AG04450 (cell line): Measurements from ENCODE around the gene ADGRA1. TPM values are rescaled to one million over a fixed set of nuclear protein-coding genes. Genes with fewer than 3 reads are reported as not detected.

Experiments
- CTCF ChIA-PET: fragments of 300-600, 350-600 bp; formaldehyde crosslinking; extraction: SDS; loops from one replicate; lab custom pipeline; 2022; ENCODE audit warnings: antibody characterized with exemption, inconsistent platforms; lab: Charles Lee
- POLR2A ChIA-PET: fragments of 350-600 bp; formaldehyde crosslinking; extraction: SDS; loops from one replicate; lab custom pipeline; 2021; ENCODE audit warnings: antibody characterized with exemption, inconsistent platforms; lab: Yijun Ruan, JAX
- DNase-seq: peaks from one replicate; pipeline ENCODE4 v3.0.0-alpha.2; 2011; ENCODE audit warnings: low read depth, low spot score
- H3K27ac ChIP-seq: one replicate; pipeline ENCODE4 v1.5.1; 2012; ENCODE audit warnings: low read depth, low read length, control low read depth
- H3K27me3 ChIP-seq: one replicate; pipeline ENCODE4 v1.6.0; 2012; ENCODE audit warnings: low read length; ENCODE audit not compliant: control insufficient read depth, insufficient read depth
- H3K4me3 ChIP-seq: 2 replicates; pipeline ENCODE4 v1.5.1; 2011; ENCODE audit warnings: mild to moderate bottlenecking, low read depth, low read length, control low read depth
- H3K9me3 ChIP-seq: 2 replicates; pipeline ENCODE4 v1.5.1; 2012; ENCODE audit warnings: low read length; ENCODE audit not compliant: control insufficient read depth, insufficient read depth
- polyA plus RNA-seq: library from polyadenylated mRNA; depleted of rRNA; stranded (reverse); fragments of >200 nt; gene quantifications from 2 replicates; pipeline ENCODE4 v1.2.3, GENCODE V29; 2011
- TF ChIP-seq, protein P1 (sequence below): IDR thresholded peaks from 2 replicates; pipeline ENCODE4 v1.5.1; 2011; ENCODE audit warnings: low read depth, low read length, control low read depth, inconsistent platforms

Gene ADGRA1
- polyA plus RNA-seq, 1 experiment: not detected

DNA sequence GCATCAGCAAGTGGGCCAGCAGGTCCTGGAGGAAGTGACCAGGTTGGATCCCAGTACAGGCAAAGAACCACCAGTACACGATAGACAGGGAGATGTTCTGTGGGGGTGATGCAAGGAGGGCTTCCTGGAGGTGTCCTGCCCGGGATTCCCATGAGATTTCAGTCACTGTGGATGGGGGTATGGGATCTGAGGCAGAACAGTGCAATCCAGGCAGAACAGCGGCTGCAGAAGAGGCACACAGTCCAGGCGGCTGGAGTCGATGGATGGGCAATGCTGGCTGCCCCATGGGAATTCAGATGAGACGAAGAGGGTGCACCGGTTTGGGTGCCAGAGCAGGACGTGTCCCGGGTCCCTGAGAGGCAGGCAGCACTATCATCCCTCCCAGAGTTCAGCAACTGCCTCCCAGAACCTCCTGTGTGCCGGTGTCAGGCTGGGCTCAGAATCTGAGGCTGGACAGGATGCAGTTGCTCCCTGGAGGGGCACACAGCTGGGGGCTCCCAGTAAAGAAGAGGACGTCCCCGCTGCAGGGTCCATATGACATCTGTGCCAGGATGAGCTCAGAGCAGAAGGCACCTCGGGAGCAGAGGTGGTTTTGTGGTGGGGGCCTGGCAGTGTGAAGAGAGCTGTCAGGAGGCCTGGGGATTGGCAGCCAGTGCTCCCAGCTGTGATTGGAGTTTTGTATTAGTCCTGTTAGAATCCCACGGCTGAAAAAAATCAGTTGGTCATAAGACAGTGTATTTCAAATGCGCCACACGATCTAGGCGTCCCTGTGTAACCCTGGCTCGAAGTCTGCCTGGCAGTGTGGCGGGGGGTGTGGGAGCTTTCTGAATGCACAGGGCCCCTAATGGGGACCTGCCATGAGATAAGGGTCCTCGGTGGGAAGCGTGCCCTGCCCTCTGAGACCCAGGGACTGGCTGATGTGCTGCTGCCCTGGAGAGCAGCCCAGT lies 75.5 kb downstream of the ADGRA1 start:
- peaks cover 21% of the 10 kb centered on the region for H3K27me3 ChIP-seq
- POLR2A ChIA-PET: no interaction called here
- H3K27ac ChIP-seq: no peak overlapping the region
- CTCF ChIA-PET: no interaction called here
- peaks cover 33% of the 10 kb centered on the region for H3K9me3 ChIP-seq
- no peak for DNase-seq
- H3K4me3 ChIP-seq: no peak overlapping the region
- TF ChIP-seq, protein P1, sequence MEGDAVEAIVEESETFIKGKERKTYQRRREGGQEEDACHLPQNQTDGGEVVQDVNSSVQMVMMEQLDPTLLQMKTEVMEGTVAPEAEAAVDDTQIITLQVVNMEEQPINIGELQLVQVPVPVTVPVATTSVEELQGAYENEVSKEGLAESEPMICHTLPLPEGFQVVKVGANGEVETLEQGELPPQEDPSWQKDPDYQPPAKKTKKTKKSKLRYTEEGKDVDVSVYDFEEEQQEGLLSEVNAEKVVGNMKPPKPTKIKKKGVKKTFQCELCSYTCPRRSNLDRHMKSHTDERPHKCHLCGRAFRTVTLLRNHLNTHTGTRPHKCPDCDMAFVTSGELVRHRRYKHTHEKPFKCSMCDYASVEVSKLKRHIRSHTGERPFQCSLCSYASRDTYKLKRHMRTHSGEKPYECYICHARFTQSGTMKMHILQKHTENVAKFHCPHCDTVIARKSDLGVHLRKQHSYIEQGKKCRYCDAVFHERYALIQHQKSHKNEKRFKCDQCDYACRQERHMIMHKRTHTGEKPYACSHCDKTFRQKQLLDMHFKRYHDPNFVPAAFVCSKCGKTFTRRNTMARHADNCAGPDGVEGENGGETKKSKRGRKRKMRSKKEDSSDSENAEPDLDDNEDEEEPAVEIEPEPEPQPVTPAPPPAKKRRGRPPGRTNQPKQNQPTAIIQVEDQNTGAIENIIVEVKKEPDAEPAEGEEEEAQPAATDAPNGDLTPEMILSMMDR: no peak

DNA sequence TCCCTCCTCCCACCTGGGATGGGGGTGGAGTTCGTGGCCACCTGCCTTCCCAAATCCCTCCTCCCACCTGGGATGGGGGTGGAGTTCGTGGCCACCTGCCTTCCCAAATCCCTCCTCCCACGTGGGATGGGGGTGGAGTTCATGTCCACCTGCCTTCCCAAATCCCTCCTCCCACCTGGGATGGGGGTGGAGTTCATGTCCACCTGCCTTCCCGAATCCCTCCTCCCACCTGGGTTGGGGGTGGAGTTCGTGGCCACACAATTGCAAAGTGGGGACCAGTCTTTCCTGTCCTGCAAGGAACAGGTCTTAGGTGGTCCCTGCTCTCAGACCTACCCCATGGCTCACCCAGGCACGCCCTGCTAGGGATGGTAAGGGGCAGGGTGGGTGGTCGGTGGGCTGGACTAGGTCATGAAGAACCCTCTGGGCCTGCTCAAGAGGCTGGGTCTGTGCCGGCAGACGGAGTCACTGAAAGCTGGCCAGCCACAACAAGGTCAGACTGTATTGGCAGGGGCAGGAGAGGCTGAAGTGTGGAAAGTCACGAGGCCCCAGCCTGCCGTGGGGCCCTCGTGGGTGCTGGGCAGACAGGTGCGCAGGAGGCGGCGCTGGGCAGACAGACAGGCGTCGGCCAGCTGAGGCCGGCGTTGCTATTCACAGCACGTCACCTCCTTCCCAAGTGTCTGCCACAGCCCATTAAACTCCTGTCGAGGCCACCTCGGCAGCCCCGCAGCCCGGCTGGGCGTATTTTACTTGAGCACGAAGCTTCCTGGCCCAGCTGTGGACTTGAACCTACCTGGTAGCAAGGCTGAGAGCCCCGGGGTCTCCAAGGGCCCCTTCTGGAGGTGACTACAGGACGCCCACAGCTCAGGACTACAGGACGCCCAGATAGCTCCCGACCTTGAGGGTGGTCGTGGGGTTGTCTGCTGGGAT lies 76.4 kb downstream of the ADGRA1 start:
- Histone ChIP-seq H3K4me3 (no peak overlapping the region), H3K27ac (no peak overlapping the region), H3K9me3 (peaks cover 43% of the 10 kb centered on the region), H3K27me3 (peaks cover 18% of the 10 kb centered on the region)
- TF ChIP-seq, protein P1: no peak
- ChIA-PET POLR2A (no interaction called here), CTCF (no interaction called here)
- no peak for DNase-seq

DNA sequence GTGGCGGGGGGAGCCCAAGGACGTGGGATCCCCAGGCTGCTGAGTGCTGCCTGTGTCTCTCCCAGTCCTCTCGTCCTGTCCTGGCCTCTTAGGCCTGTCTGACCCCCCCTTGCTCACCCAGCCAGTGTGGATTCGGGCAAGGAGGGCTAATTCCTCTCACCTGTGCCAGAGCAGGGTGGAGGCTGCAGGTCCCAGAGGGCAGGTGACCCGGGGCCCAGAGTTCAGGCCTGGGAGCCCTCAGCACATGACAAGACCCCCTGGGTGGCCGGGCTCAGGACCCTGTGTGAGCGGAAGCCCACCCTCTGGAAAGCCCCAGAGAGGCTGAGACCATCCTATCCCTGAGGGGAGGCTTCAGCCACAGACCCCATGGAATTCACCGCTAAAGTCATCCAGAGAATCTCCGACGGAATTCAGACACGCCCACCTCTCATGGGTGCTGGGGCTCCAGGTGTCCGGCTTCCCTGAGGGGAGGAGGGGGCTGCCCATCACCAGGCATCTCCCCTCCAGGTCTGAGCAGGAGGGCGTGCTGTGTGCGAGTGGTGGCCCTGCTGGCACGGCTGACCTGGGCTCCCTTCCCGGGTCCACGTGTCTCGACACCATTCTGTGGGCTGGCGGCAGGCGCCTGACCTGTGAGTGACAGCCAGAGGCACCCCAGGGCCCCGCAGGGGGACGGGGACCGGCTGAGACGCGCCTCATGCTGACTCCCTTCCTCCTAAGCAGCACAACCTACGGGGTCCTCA lies 77.3 kb downstream of the ADGRA1 start:
- TF ChIP-seq, protein P1: no peak
- Histone ChIP-seq H3K27ac (no peak overlapping the region), H3K27me3 (peaks cover 18% of the 10 kb centered on the region), H3K9me3 (peaks cover 51% of the 10 kb centered on the region), H3K4me3 (no peak overlapping the region)
- CTCF ChIA-PET: no interaction called here
- no peak for DNase-seq
- POLR2A ChIA-PET: no interaction called here

DNA sequence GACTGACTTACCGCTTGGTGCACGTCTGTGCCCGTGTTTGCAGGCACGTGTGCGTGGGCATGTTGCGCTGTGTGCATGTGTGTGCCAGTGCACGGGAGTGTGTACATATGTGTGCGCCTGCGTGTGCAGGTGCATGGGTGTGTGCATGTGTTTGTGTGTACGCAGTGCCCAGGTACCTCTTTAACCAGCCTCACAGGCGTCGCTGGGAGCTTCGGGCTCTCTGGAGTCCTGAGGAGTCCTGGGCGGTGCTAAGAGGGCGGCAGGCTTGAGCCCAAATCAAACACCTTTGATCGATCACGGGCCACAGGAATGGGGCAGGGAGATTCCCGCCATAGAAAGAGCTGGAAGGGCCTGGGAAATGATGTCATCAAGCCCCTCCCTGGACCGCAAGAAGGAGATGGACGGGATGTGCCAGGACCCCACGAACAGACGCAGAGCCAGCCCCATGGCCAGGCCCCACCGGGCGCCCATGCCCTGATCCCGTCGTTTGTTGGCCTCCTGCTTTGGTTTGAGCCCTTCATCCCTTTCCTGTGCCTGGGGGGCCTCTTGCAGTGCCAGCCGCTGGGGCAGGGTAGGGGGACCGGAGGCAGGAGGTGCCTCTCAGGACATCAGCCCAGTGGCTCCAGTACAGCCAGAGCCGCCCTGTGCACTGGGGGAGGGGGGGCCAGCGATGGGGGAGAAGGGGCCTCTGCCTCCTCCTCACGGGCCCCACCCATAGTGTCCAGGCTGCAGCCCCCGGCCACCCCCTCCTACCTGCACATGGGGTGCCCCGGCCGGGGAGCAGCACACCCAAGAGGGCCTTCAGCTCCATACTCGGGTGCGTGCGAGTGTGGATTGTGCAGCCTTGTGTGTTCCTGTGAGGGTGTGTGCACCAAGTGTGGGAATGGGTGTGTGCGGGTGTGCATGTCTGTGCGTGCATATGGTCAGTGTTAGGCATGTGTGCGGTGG lies 78.1 kb downstream of the ADGRA1 start:
- TF ChIP-seq, protein P1: no peak
- peaks cover 54% of the 10 kb centered on the region for H3K9me3 ChIP-seq
- no peak overlapping the region for H3K27ac ChIP-seq
- no peak for DNase-seq
- POLR2A ChIA-PET: no interaction called here
- peaks cover 15% of the 10 kb centered on the region for H3K27me3 ChIP-seq
- H3K4me3 ChIP-seq: no peak overlapping the region
- CTCF ChIA-PET: no interaction called here
